ENCODE results near the gene GABRA4. TPM values are rescaled to one million over a fixed set of nuclear protein-coding genes. Genes with fewer than 3 reads are reported as not detected.

GABRA4 gene
- total and polyA plus RNA-seq, 10 of the 15 experiments (the other 5 are each of a cell fraction or from before 2014, with no cell fraction given): 0.69 to 14.6 (median 1.1) TPM

DNA sequence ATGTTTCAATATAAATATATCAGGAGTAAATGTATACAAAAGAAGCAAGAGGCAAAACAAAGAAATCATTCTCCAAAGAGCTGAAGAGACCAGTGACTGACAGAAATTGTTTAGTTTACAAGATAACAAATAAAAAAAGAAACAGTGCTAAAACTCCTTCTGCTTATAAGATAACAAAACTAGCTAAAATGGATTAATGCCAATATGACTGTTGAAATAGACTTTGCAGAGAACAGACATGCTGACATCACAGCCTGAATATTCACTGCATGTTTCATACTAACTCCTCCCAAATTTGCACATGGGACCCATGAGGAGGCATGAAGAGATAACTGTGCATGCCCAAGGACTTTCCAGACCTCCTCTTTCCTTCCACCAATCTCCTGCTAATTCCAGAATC, 6.2 kb upstream of the GABRA4 start:
- ChIA-PET RAD21 (ENCODE audit: unreplicated experiment) (interaction anchor here (0.9 to 2.1 kb wide), 9 partner anchors 11 to 65 kb away, joined by 3 to 10 read pairs (median 5); no protein-coding TSS in a partner anchor), CTCF (interaction anchor here (0.6 to 6.3 kb wide), 8 partner anchors 11 to 123 kb away, joined by 3 to 46 read pairs (median 8); no protein-coding TSS in a partner anchor), SMC1A (ENCODE audit: uncharacterized antibody, unreplicated experiment) (interaction anchor here (0.9 to 15.2 kb wide), 11 partner anchors 10 to 155 kb away, joined by 3 to 132 read pairs (median 4); no protein-coding TSS in a partner anchor), POLR2A (interaction anchor here (1.6 kb wide), 1 partner anchor 12 kb away, joined by 3 read pairs; no protein-coding TSS in a partner anchor)
- FAIRE-seq (no peak), ATAC-seq (no peak), DNase-seq (ENCODE audit: low read depth, low spot score) (no peak)
- TF ChIP-seq BHLHE40 (IDR thresholded peaks at IDR 0.05; ENCODE audit: borderline replicate concordance in 1 of 2, low read depth in 2 of 2, low read length in 1 of 2) (no peak), MAX (IDR thresholded peaks at IDR 0.05; ENCODE audit: low read depth, low read length) (no peak), POU2F2 (IDR thresholded peaks at IDR 0.05; ENCODE audit: borderline replicate concordance, low read depth, low read length) (no peak), MTA2 (IDR thresholded peaks at IDR 0.05; ENCODE audit: low read depth) (no peak)
- Histone ChIP-seq H2AFZ (ENCODE audit: control insufficient read depth, low read depth, low read length) (no peak overlapping the region), H3K4me2 (ENCODE audit: control insufficient read depth, insufficient read depth) (no peak overlapping the region), H4K20me1 (ENCODE audit: control insufficient read depth, insufficient read depth) (no peaks in the 10 kb centered on the region), H3K79me2 (ENCODE audit: control insufficient read depth, insufficient read depth, low read length) (no peaks in the 10 kb centered on the region), H3K36me3 (ENCODE audit: control insufficient read depth in 2 of 2, insufficient read depth in 2 of 2, low read length in 1 of 2) (no peaks in the 10 kb centered on the region), H3K4me1 (ENCODE audit: control insufficient read depth, insufficient read depth, low read length) (no peaks in the 10 kb centered on the region), H3K27me3 (replicated peaks in 1 of 2; ENCODE audit: control insufficient read depth in 2 of 2, insufficient read depth in 2 of 2, low read length in 1 of 2) (peaks cover 0 to 5% of the 10 kb centered on the region in 2 experiments; a peak in 2 of 4 replicates), H3K9me3 (replicated peaks; ENCODE audit: control insufficient read depth, insufficient read depth, low read length) (no peaks in the 10 kb centered on the region), H3K27ac (ENCODE audit: control insufficient read depth, insufficient read depth) (no peak overlapping the region), H3K4me3 (no peak overlapping the region), H3K9ac (ENCODE audit: control insufficient read depth, insufficient read depth, low read length) (no peak overlapping the region)
- intact Hi-C loops (cut with micrococcal nuclease; ENCODE audit: unreplicated experiment): no loop called here
- BruUV-seq (replicated peaks): no TSS peak
- in situ Hi-C loops (cut with MboI): no loop called here

GRCh38 chr4:46994007-46994405, 625 bp upstream of the GABRA4 start:
- Histone ChIP-seq H3K4me3 (no peak overlapping the region), H3K4me2 (ENCODE audit: control insufficient read depth, insufficient read depth) (peak overlapping the region; percentile 1; the same call in 1 of the 2 replicates)

More at GRCh38 chr4:46994007-46994405, 625 bp upstream of the GABRA4 start:
- ChIA-PET RAD21 (ENCODE audit: unreplicated experiment) (interaction anchor here (0.9 to 3.0 kb wide), 6 partner anchors 12 to 129 kb away, joined by 3 to 14 read pairs (median 4); no protein-coding TSS in a partner anchor), POLR2A (interaction anchor here (0.7 to 2.4 kb wide), 4 partner anchors 11 to 17 kb away, joined by 3 to 10 read pairs (median 4); no protein-coding TSS in a partner anchor), SMC1A (ENCODE audit: uncharacterized antibody, unreplicated experiment) (interaction anchor here (1.3 to 15.2 kb wide), 8 partner anchors 7 to 60 kb away, joined by 3 to 132 read pairs (median 8); no protein-coding TSS in a partner anchor), CTCF (interaction anchor here (1.2 to 1.5 kb wide), 5 partner anchors 12 to 129 kb away, joined by 3 to 4 read pairs (median 3); no protein-coding TSS in a partner anchor)
- Histone ChIP-seq H3K27ac (ENCODE audit: control insufficient read depth, insufficient read depth) (no peak overlapping the region), H2AFZ (ENCODE audit: control insufficient read depth, low read depth, low read length) (peak overlapping the region; percentile 15; the same call in 1 of the 2 replicates), H3K9me3 (replicated peaks; ENCODE audit: control insufficient read depth, insufficient read depth, low read length) (no peaks in the 10 kb centered on the region), H3K36me3 (ENCODE audit: control insufficient read depth in 2 of 2, insufficient read depth in 2 of 2, low read length in 1 of 2) (no peaks in the 10 kb centered on the region), H3K27me3 (replicated peaks in 1 of 2; ENCODE audit: control insufficient read depth in 2 of 2, insufficient read depth in 2 of 2, low read length in 1 of 2) (peaks cover 6 to 9% of the 10 kb centered on the region in 2 experiments), H4K20me1 (ENCODE audit: control insufficient read depth, insufficient read depth) (no peaks in the 10 kb centered on the region), H3K4me1 (ENCODE audit: control insufficient read depth, insufficient read depth, low read length) (no peaks in the 10 kb centered on the region), H3K9ac (ENCODE audit: control insufficient read depth, insufficient read depth, low read length) (no peak overlapping the region), H3K79me2 (ENCODE audit: control insufficient read depth, insufficient read depth, low read length) (no peaks in the 10 kb centered on the region)
- no peak for DNase-seq (ENCODE audit: low read depth, low spot score)
- no TSS peak for BruUV-seq (replicated peaks)
- no peak for TF ChIP-seq NR2C1 (IDR thresholded peaks at IDR 0.05)
- no peak for TF ChIP-seq RELB (IDR thresholded peaks at IDR 0.05; ENCODE audit: low read depth)
- peak; percentile 58 for ATAC-seq
- intact Hi-C loops (cut with micrococcal nuclease; ENCODE audit: unreplicated experiment): no loop called here
- in situ Hi-C loops (cut with MboI): no loop called here
- no peak for FAIRE-seq
- WGBS (ENCODE audit: insufficient coverage, insufficient replicate concordance, low lambda C conversion rate, missing lambda C conversion rate): 18% methylated on average over 14 of the region's 14 CpGs
